Purkinje cell (primary cell): ENCODE measurements around the gene ZNF23. TPM values are rescaled to one million over a fixed set of nuclear protein-coding genes. Genes with fewer than 3 reads are reported as not detected.

ENCODE experiments used
- polyA plus RNA-seq: library from polyadenylated mRNA; unstranded; fragments of >200 nt; fragmentation: Nextera tagmentation; gene quantifications from 2 replicates; pipeline ENCODE4 v1.2.1, GENCODE V29; 2014

The ZNF23 gene
- 20.5 and 37.4 TPM in 2 replicates for polyA plus RNA-seq

DNA sequence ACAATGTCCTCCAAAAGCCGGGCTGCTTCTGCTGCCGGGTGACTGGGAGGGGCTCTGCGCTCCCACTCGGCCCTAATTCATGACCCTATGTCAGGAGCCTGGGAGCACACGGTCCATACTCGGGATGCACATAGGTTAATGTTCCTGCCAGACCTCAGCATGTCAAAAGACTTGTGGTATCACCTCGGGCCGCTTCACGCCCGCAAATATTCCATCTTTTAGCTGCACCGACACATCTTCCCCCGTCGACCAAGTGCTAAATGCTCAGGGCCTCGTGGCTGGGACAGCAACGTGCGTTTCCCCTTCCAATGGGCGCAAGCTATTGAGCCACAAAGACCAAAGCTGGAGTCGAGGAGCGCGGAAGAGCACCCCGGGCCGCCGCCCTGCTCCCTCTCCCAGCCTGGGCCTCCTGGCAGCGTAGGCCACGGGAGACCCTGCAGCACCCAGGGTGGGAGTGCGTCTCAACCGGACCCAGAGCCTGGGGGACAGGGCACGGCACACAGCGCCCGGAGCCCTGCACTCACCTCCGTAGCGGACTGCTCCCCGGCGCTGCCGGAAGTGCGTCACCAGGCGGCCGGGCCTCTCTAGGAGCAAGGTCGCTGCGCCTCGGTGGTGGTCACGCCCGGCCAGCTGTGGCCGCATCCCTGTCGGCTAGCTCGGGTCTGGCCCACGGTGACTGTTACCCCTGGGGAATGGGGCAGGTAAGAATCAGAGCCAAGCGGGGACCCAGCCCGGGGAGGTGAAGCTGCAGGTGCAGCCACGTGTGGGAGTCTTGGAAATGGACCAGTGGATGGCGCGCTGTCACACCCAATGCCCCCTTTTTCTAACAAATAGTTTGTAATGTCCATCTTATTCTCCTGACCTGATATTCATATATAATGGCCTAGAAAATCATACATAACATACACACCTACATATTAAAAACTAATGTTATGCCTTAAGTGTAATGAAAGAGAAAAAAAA lies at the start of gene ZNF23:
Gene ZNF23 (minus strand): TSS at position 562 of the 963 bp plus-strand sequence. CDS start 5,451 bp downstream, outside the sequence.

DNA sequence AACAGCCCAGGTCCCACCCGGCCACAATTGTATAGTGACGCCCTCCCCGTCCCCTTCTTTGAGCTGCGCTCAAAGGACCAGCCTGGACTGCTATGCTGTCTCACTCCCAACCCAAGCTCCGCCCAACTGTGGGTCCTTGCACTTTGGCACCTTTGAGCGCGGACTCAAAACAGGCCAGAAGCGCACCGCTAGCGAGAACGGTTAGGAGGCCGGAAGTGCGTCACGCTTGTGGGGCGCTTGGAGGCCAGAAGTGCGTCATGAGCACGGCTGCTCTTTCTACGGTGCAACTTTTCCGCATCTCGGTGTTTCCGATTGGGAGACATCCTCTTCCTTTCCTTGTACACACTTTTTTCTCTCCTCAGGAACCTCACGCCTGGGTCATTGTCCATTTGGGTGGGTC lies 27.1 kb upstream of the ZNF23 start, which contains the start of gene ZNF19:
Gene ZNF19 (minus strand): TSS at position 203 of the 400 bp plus-strand sequence. CDS start 7,210 bp downstream, outside the sequence.

DNA sequence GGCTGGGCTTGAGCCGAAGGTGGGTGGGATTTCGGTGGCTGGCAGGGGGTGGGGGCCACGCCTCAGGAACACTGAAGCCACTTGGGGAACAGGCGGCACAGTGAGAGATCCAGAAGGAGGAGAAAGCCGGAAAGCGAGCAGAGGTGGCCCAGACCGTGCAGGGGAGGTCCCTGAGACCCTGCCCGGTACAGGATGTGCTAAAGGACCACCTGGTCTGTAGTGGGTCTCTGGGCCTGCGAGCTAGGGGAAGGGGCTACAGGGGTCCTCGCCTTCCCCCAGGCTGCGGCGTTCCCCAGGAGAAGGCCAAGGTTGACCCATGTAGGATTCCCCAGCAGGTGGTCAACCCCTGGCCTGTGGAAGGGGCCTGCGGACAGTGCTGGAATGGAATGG lies 20.0 kb downstream of the ZNF23 start, which contains the start of gene TLE7:
Gene TLE7 (minus strand): TSS at position 4 of the 390 bp plus-strand sequence. CDS start 8,730 bp downstream, outside the sequence.

Other genes starting within 250 kb of the ZNF23 start
- gene HYDIN, start 231.5 kb downstream of the ZNF23 start, polyA plus RNA-seq = 0.80 and 1.9 TPM in 2 replicates
- gene CMTR2, start 172.8 kb downstream of the ZNF23 start, polyA plus RNA-seq = 5.0 and 9.1 TPM in 2 replicates
- gene CALB2, start 103.5 kb downstream of the ZNF23 start, polyA plus RNA-seq = 2.9 and 5.8 TPM in 2 replicates
- not detected in 2 replicates for gene TLE7, start 20.2 kb downstream of the ZNF23 start, polyA plus RNA-seq
- gene ZNF19, start 27.1 kb upstream of the ZNF23 start, polyA plus RNA-seq = 1.6 TPM in 2 replicates
- not detected in 2 replicates for gene CHST4, start 64.2 kb upstream of the ZNF23 start, polyA plus RNA-seq
- not detected in 2 replicates for gene TAT, start 114.8 kb upstream of the ZNF23 start, polyA plus RNA-seq
- 0.08 and 0.88 TPM in 2 replicates for gene MARVELD3, start 163.9 kb upstream of the ZNF23 start, polyA plus RNA-seq